ENCODE data around the gene ZNF444. TPM values are rescaled to one million over a fixed set of nuclear protein-coding genes. Genes with fewer than 3 reads are reported as not detected.

Gene ZNF444
- total RNA-seq, 1 experiment from 2014 or later = 31.7 TPM

- peak overlapping the region; percentile 96 for H3K27ac ChIP-seq (ENCODE audit: low read depth, low read length)
- DNase-seq (ENCODE audit: low read depth, low spot score) (no peak), ATAC-seq (no peak)
- H4K20me1 ChIP-seq (ENCODE audit: insufficient read depth) = no peaks in the 10 kb centered on the region
- peaks cover 9 to 22% of the 10 kb centered on the region in 2 experiments for H3K4me1 ChIP-seq (ENCODE audit: control insufficient read depth in 1 of 2, insufficient read depth in 2 of 2, low read length in 2 of 2)
- H3K36me3 ChIP-seq (ENCODE audit: control insufficient read depth in 1 of 2, insufficient read depth in 2 of 2, low read length in 2 of 2) = 0 out of 4 replicates have a peak, but pooled peaks cover 0 to 3% of the 10 kb centered on the region in 2 experiments
- no peak overlapping the region for H2AFZ ChIP-seq (ENCODE audit: low read depth, low read length, poor library complexity, severe bottlenecking)
- no TSS peak for BruUV-seq (replicated peaks)
- peak overlapping the region; percentile 80 to 91 for H3K4me3 ChIP-seq (replicated peaks in 1 of 2; ENCODE audit: low read depth in 1 of 2, low read length in 2 of 2)
- TF ChIP-seq ZBTB33 (IDR thresholded peaks at IDR 0.05; ENCODE audit: extremely low read depth, insufficient replicate concordance, low read length) (no peak), ATF3 (IDR thresholded peaks at IDR 0.05) (no peak), EZH2 (IDR thresholded peaks at IDR 0.05) (no peak), REST (IDR thresholded peaks at IDR 0.05; ENCODE audit: low read depth) (no peak), ELF1 (IDR thresholded peaks at IDR 0.05; ENCODE audit: borderline replicate concordance, low read depth) (no peak), RAD21 (IDR thresholded peaks at IDR 0.05; ENCODE audit: low read depth) (no peak), POLR2A (IDR thresholded peaks at IDR 0.05; ENCODE audit: borderline replicate concordance, extremely low read depth, insufficient read depth, insufficient read length) (no peak), JUND (IDR thresholded peaks at IDR 0.05) (no peak), ZNF274 (IDR thresholded peaks at IDR 0.05; ENCODE audit: low read depth, low read length) (no peak), ZFX (IDR thresholded peaks at IDR 0.05) (no peak), EGR1 (IDR thresholded peaks at IDR 0.05; ENCODE audit: low read depth) (no peak), YY1 (IDR thresholded peaks at IDR 0.05; ENCODE audit: extremely low read depth, insufficient replicate concordance, low read depth, low read length) (no peak), SP1 (IDR thresholded peaks at IDR 0.05; ENCODE audit: low read depth) (no peak)
- no peaks in the 10 kb centered on the region for H3K9me3 ChIP-seq (ENCODE audit: control insufficient read depth in 1 of 2, insufficient read depth in 1 of 2, low read depth in 1 of 2, low read length in 2 of 2)
- H3K9me2 ChIP-seq (ENCODE audit: insufficient read depth) = no peaks in the 10 kb centered on the region
- ChIA-PET POLR2A (no interaction called here), CTCF (no interaction called here), RAD21 (ENCODE audit: low non-redundant PET in 1 of 2, low total read pairs in 2 of 2, uncharacterized antibody in 2 of 2, unreplicated experiment in 2 of 2) (no interaction called here)
- H3K27me3 ChIP-seq (ENCODE audit: insufficient read depth, low read length) = no peaks in the 10 kb centered on the region
- peak overlapping the region; percentile 90 for H3K4me2 ChIP-seq (ENCODE audit: low read length)
- intact Hi-C loops (cut with micrococcal nuclease) = loop anchor here (2.0 kb wide), 1 partner anchor 195 kb away; the partner anchor contains the start of gene ZSCAN5A
- H3K79me2 ChIP-seq (ENCODE audit: insufficient read depth, low read length) = peaks cover 56% of the 10 kb centered on the region
- H3K9ac ChIP-seq (ENCODE audit: low read length) = peak overlapping the region; percentile 97
Measured at GRCh38 chr19:56120002-56120370, 21.1 kb upstream of the ZNF444 start.
